Liver (tissue), 3 donors: Measurements from ENCODE around the gene PARD6A.

ENCODE experiments used
- ATF3 ChIP-seq: IDR thresholded peaks from 2 replicates; pipeline ENCODE4 v1.6.1; 2016; ENCODE audit warnings: antibody characterized with exemption
- CTCF ChIP-seq: fragments of 150-350 bp; IDR thresholded peaks from 2 replicates; pipeline ENCODE4 v1.5.1; 2017; ENCODE audit warnings: improper control_type of control experiment, low read depth, low read length; ENCODE audit not compliant: missing input control
- GABPA ChIP-seq, 2 donors: IDR thresholded peaks in 1 of 2; conservative IDR thresholded peaks in 1 of 2; 2 replicates each; pipeline ENCODE4 v1.6.1; 2016; ENCODE audit warnings: antibody characterized with exemption in 2 of 2, mild to moderate bottlenecking in 1 of 2, moderate library complexity in 1 of 2
- HNF4G ChIP-seq: IDR thresholded peaks from 2 replicates; pipeline ENCODE4 v1.6.1; 2016; ENCODE audit warnings: antibody characterized with exemption
- JUND ChIP-seq, 2 donors: IDR thresholded peaks; 2 replicates each; pipeline ENCODE4 v1.6.1; 2016; ENCODE audit warnings: antibody characterized with exemption in 2 of 2
- RAD21 ChIP-seq, 2 donors: IDR thresholded peaks; 2 replicates each; pipeline ENCODE4 v1.6.1; 2016; ENCODE audit warnings: antibody characterized with exemption in 2 of 2, mild to moderate bottlenecking in 2 of 2
- ZBTB33 ChIP-seq: IDR thresholded peaks from 2 replicates; pipeline ENCODE4 v1.6.1; 2016; ENCODE audit warnings: antibody characterized with exemption
- donor health status: healthy.
- donor health status: healthy.

- TF ChIP-seq CTCF: no peak
- TF ChIP-seq ATF3: no peak
- no peak for TF ChIP-seq RAD21 (IDR thresholded peaks at IDR 0.05)
- TF ChIP-seq JUND (IDR thresholded peaks at IDR 0.05): no peak
- no peak for TF ChIP-seq GABPA (IDR thresholded peaks at IDR 0.05 in 1 of 2, conservative IDR thresholded peaks at IDR 0.05 in 1 of 2)
- no peak for TF ChIP-seq ZBTB33
- TF ChIP-seq HNF4G: no peak
Measured at GRCh38 chr16:67665598-67665997, 4.8 kb downstream of the PARD6A start.
